Pancreas (tissue), 10 donors: ENCODE results near the gene CPHXL. TPM values are rescaled to one million over a fixed set of nuclear protein-coding genes. Genes with fewer than 3 reads are reported as not detected.

ENCODE experiments used
- ATAC-seq, 4 donors: fragments of 200-7000 bp; cut with Tn5 transposase; one replicate each; pipeline versions ENCODE4 v1.8.0 to v1.9.1; 2020; ENCODE audit warnings: mild to moderate bottlenecking in 4 of 4, moderate library complexity in 4 of 4
- DNase-seq, 6 donors: peaks; one replicate each; pipeline ENCODE4 v3.0.0-alpha.2; 2020
- FAIRE-seq: peaks from 2 replicates; lab custom pipeline; 2012; peaks lifted over from hg19 to GRCh38; lab: Jason Lieb, UNC
- H3K27ac ChIP-seq, 4 donors: fragments of 200-600 bp; sonication (generic); 1 replicate in 3 of 4; 2 replicates in 1 of 4; pipeline versions ENCODE4 v1.5.0 to v1.8.0; 2020
- H3K27me3 ChIP-seq, 4 donors: fragments of 200-600 bp; one replicate each; pipeline ENCODE4 v1.8.0; 2021
- H3K36me3 ChIP-seq, 3 donors: fragments of 200-600 bp; sonication (generic) in 1 of 3; one replicate each; pipeline versions ENCODE4 v1.5.0 to v1.8.0; 2020 to 2021
- H3K4me1 ChIP-seq, 3 donors: fragments of 200-600 bp; one replicate each; pipeline ENCODE4 v1.8.0; 2021
- H3K4me3 ChIP-seq, 4 donors: fragments of 200-600 bp; sonication (generic) in 2 of 4; one replicate each; pipeline versions ENCODE4 v1.5.0 to v1.8.0; 2020 to 2021
- H3K9me3 ChIP-seq, 4 donors: fragments of 200-600 bp; one replicate each; pipeline ENCODE4 v1.8.0; 2021
- CTCF ChIP-seq, 4 donors: fragments of 200-600 bp; sonication (generic) in 3 of 4; IDR thresholded peaks; one replicate each; pipeline versions ENCODE4 v1.5.0 to v1.8.0; 2021; ENCODE audit warnings: antibody characterized with exemption in 4 of 4
- WGBS, 2 donors: extraction: QIAGEN DNeasy Blood & Tissue Kit; methylation state at CpG; one replicate each; pipeline ENCODE4 v1.1.7; 2013; 5-methylcytosine and 5-hydroxymethylcytosine counted together
- intact Hi-C, 3 donors: fragments of 100-400 bp; cut with DNase I; formaldehyde crosslinking; loops; one replicate each; pipeline versions ENCODE4 v1.11.1 to v1.14.2; 2022
- polyA plus RNA-seq, 2 donors: library from polyadenylated mRNA; stranded (reverse); fragments of 200-250 nt; gene quantifications; one replicate each; pipeline ENCODE4 v1.2.3, GENCODE V29; 2013
- total RNA-seq, 6 donors: library from RNA; stranded (reverse); fragmentation: NEBNext Ultra II Directional in 4 of 6; extraction: Animal tissue kit (Norgen Biotek cat#: 25700) in 4 of 6; gene quantifications; one replicate each; pipeline versions ENCODE4 v1.2.1 to v1.2.4, GENCODE V29; 2021 to 2023
- donor health status: healthy with polysubstance abuse.
- donor health status: DM: no; HTN: no; CAD: no; lungs with moderate emphysema.
- donor health status: DM: no; HTN: no; CAD: no.
- donor health status: control.
- donor health status: control.
- donor health status: Bipolar disorder and iron deficiency.
- donor health status: DM: yes; HTN: yes; CAD: no.
- donor health status: DM: no; HTN: no; CAD: no.
- donor health status: DM: no; HTN: no; CAD: no.
- donor health status: DM: yes; HTN: yes; CAD: no.

The CPHXL gene
- total and polyA plus RNA-seq, 8 donors: not detected

GRCh38 chr16:75710344-75710743, 15.9 kb downstream of the CPHXL start:
- H3K27me3 ChIP-seq: no peaks in the 10 kb centered on the region
- no peaks in the 10 kb centered on the region for H3K9me3 ChIP-seq
- no peak for ATAC-seq
- H3K27ac ChIP-seq: no peak overlapping the region
- intact Hi-C loops: no loop called here
- H3K36me3 ChIP-seq: no peaks in the 10 kb centered on the region
- no peak for DNase-seq
- no peak for TF ChIP-seq CTCF (IDR thresholded peaks at IDR 0.05)
- FAIRE-seq: no peak
- no peaks in the 10 kb centered on the region for H3K4me1 ChIP-seq
- 97 to 98% methylated on average over 2 of the region's 2 CpGs for WGBS, 2 donors
- H3K4me3 ChIP-seq: no peak overlapping the region

GRCh38 chr16:75703306-75703705, 23.0 kb downstream of the CPHXL start:
- H3K4me1 ChIP-seq: no peaks in the 10 kb centered on the region
- DNase-seq (no peak), ATAC-seq (no peak), FAIRE-seq (no peak)
- TF ChIP-seq CTCF (IDR thresholded peaks at IDR 0.05): no peak
- no peaks in the 10 kb centered on the region for H3K36me3 ChIP-seq
- intact Hi-C loops: no loop called here
- H3K27me3 ChIP-seq: no peaks in the 10 kb centered on the region
- H3K9me3 ChIP-seq: no peaks in the 10 kb centered on the region
- H3K27ac ChIP-seq: no peak overlapping the region
- no peak overlapping the region for H3K4me3 ChIP-seq
- 94% methylated on average over 4 of the region's 4 CpGs for WGBS, 2 donors

GRCh38 chr16:75702242-75702641, 24.0 kb downstream of the CPHXL start:
- H3K9me3 ChIP-seq: no peaks in the 10 kb centered on the region
- no peaks in the 10 kb centered on the region for H3K36me3 ChIP-seq
- H3K27ac ChIP-seq: no peak overlapping the region
- H3K4me1 ChIP-seq: no peaks in the 10 kb centered on the region
- no peak for FAIRE-seq
- TF ChIP-seq CTCF (IDR thresholded peaks at IDR 0.05): no peak
- H3K27me3 ChIP-seq: no peaks in the 10 kb centered on the region
- ATAC-seq: no peak
- no peak overlapping the region for H3K4me3 ChIP-seq
- 82 to 89% methylated on average over 2 of the region's 2 CpGs for WGBS, 2 donors
- intact Hi-C loops: no loop called here
- no peak for DNase-seq

GRCh38 chr16:75701361-75701760, 24.9 kb downstream of the CPHXL start, which contains the start of gene DUXB:
DUXB (minus strand) TSS chr16:75701461; CDS start chr16:75701418, 43 bp downstream.
- TF ChIP-seq CTCF (IDR thresholded peaks at IDR 0.05): no peak
- H3K4me3 ChIP-seq: no peak within 1 kb of the TSS
- 78 to 89% methylated on average over 5 of the region's 5 CpGs for WGBS, 2 donors

GRCh38 chr16:75697571-75697970, 28.7 kb downstream of the CPHXL start:
- WGBS, 2 donors: 89 to 93% methylated on average over 5 of the region's 5 CpGs
- no peaks in the 10 kb centered on the region for H3K4me1 ChIP-seq
- ATAC-seq (no peak), DNase-seq (no peak), FAIRE-seq (no peak)
- no peak overlapping the region for H3K27ac ChIP-seq
- no peaks in the 10 kb centered on the region for H3K36me3 ChIP-seq
- H3K4me3 ChIP-seq: no peak overlapping the region
- intact Hi-C loops: no loop called here
- no peak for TF ChIP-seq CTCF (IDR thresholded peaks at IDR 0.05)
- H3K9me3 ChIP-seq: no peaks in the 10 kb centered on the region
- no peaks in the 10 kb centered on the region for H3K27me3 ChIP-seq

More at GRCh38 chr16:75701361-75701760, 24.9 kb downstream of the CPHXL start, which contains the start of gene DUXB:
- no peaks in the 10 kb centered on the region for H3K9me3 ChIP-seq
- no peaks in the 10 kb centered on the region for H3K36me3 ChIP-seq
- FAIRE-seq: no peak
- no peak within 1 kb of the TSS for H3K27ac ChIP-seq
- no peaks in the 10 kb centered on the region for H3K4me1 ChIP-seq
- DNase-seq: no peak
- ATAC-seq: no peak
- intact Hi-C loops: no loop called here
- H3K27me3 ChIP-seq: no peaks in the 10 kb centered on the region
